NCI-H2107 treated with DMSO at 0.1 percent for 48 hours (cell line): ENCODE results near the gene N4BP3.

Source experiments
- DNase-seq: peaks from one replicate; lab custom pipeline; 2025; ENCODE audit not compliant: unreplicated experiment; lab: John Stamatoyannopoulos, UW

The N4BP3 gene

DNA sequence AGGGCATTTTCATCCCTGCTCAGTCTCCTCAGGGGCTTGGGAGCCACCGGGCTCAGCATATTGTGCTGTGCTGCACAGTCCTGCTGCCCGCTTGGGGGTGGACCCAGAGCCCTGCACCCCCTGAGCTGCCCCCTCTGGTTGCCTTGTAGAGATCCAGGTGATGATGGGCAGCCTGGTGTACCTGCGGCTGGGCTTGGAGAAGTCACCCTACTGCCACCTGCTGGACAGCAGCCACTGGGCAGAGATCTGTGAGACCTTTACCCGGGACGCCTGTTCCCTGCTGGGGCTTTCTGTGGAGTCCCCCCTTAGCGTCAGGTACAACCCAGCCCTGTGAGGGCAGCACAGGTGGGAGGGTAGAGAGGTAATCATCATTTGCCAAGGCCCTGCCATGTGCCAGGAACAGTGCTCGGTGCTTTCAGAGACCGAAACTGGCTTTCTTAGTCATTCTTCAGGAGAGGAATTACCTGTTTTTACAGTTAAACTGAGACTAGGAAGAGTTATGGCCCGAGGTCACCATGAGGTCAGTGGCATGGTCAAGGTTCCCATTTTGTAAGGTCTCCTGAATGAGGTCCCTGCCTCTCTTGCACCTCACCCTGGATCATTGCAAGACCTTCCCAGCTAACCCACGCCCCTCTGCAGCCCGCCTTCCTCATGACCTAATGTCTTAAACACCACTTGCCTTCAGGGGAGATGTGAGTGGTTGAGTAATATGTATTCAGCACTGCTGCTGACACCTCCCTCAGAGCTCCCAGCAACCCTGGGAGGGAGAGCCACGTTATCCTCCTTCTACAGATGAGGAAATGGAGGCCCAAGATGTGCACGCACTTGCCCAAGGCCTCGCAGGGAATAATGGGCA lies 32.9 kb downstream of the N4BP3 start:
- no peak for DNase-seq

- DNase-seq = no peak
These were observed 34.1 kb downstream of the N4BP3 start for GRCh38 chr5:178147406-178147805.

GRCh38 chr5:178149199-178149932 lies 36.0 kb downstream of the N4BP3 start:
- no peak for DNase-seq

DNA sequence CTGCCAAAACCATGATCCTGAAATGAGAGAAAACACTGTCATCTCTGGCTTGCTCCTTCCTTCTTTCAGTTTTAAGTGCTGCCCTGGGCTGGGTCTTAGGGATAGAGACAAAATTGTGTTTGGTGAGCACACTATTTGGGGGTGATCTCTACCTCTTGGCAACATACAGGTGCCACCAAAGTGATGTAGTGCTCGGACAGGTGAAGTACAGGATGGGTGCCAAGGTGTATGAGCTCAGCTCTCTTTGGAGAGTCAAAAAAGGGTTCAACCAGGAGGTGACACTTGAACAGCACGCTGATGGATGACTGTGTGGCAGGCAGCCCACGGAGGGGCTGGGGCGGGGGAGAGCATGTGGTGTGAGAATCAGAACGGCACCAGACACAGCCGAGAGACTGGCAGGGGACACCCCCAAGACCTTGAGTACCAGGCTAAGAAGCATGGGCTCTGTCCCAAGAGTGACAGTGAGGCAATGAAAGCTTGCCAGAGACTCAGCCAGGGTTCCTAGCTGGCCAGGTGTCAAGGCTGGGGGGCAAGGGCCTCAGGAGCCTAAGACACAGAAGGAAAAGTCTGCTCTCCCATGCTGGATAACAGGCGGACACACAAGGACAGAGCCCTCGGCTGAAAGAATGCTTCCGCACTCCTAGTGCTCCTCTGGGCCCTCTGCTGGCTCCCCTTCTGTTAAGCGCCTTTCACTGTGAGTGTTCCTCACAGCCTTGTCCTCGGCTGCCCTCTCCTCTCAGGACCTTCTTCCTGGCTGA lies 37.8 kb downstream of the N4BP3 start:
- DNase-seq = no peak

- DNase-seq = no peak
These were observed 39.4 kb downstream of the N4BP3 start for GRCh38 chr5:178152491-178153444.

DNA sequence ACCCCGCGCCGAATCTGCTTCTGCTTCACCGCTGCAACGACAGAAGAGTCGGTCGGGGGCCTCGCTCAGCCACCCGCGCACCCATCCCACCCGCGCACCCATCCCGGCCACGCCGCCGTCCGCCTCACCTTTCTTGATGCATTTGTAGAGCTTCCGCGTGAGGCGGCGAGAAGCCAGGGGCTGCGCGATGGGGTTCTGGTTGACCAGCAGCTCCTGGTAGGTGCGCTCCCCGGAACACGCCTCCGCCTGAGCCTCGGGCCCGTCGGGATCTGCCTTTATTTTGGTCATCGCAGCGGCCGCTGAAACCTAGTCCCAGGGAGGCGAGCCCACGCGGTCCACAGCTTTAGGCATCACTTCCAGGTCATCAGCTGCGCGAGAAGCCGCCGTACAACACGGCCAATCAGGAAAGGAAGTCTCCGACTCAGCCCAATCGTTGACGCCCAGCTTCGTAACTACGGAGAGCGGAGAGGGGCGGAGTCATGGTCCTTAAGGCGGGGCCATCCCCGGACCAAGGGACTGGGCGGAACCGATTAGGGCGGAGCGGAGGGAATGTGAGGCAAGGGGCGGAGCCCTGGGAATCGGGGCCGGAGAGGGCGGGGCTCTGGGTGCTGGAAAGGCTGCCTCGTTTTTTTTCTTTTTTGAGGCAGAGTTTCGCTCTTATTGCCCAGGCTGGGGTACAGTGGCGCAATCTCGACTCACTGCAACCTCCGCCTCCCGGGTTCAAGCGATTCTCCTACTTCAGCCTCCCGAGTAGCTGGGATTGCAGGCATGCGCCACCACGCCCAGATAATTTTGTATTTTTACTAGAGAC lies 40.4 kb downstream of the N4BP3 start, which contains the start of gene NHP2:
Gene NHP2, minus strand, starts transcription at position 356 of the 811 bp plus-strand sequence. Its CDS starts 68 bp downstream, at position 288.
- peak; percentile 86 for DNase-seq

GRCh38 chr5:178155065-178155464 lies 41.7 kb downstream of the N4BP3 start:
- DNase-seq = no peak

DNA sequence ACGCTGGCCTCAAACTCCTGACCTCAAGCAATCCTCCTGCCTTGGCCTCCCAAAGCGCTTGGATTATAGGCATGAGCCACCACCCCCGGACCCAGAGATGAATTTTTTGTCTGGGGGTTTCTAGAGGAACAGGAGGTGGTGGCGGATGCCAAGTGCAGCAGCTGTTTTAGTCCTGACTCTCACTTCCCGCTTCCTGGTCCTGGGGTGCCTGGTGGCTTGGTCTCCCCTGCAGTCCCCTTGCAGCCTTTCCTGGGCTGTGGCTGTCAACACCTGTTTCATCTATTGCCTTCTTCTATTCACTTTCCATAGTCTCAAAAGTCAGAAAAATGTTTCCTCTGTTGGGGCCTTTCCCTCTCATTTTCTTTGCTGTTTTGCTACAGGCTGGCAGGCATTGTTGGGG lies 46.8 kb downstream of the N4BP3 start:
- no peak for DNase-seq

DNA sequence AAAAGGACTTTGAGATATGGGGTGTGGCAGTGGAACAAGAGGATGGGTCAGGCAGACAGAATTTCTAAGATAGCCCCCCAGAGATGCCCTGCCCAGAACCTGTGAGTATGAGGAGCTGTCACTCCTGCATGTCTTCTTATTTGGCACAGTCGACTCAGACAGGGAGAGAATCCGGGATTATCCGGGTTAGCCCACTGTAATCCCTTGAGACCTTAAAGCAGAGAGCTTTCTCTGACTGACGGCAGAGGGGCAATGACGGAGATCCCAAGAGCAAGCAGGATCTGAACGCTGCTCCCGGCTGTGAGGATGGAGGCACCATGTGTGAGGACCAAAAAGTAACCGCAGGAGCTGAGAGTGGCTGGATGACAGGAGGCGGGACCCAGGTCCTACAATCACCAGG lies 49.1 kb downstream of the N4BP3 start:
- no peak for DNase-seq

DNA sequence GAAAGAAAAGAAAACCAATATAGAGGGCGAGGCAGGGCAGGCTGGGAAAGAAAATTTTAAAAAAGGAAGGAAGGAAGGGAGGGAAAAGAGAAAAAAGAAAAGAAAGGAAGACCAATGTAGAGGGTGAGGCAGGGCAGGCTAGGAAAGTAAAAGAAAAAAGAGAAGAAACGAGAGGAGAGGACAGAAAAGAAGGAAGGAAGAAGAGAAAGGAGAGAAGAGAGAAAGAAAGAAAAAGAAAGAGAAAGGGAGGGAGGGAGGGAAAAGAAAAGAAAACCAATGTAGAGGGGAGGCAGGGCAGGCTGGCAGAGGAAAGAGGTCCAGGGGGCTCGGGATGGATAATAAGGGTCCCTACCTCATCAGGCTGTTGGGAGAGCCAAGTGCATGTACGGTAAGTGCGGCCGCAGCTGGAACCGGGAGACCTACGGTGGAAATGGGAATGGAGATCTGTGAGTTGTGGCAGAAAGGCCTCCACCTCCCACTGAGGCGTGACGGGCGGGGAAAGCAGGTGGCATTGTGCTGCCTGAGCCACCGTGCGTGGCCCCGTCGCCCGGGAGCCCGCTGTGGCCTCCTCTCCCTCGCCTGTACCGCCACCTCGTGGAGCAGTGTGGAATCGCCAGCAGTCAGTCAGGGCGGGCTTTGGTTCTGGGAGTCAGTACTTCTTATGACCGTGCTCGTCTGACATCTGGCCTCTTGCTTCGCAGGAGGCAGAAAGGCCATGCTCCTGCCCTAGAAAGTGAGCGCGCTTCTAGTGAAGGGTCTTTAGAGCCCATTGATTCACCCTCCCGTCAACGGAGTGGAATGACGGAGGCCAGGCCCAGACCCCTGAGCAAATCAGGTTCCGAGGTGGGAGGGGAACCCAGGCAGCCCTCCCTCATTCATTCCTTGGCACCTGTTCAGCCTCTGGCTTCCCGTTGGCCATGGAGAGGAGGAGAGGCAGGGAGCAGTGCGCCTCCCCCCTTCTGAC lies 50.7 kb downstream of the N4BP3 start:
- peak; percentile 64 for DNase-seq

GRCh38 chr5:178165581-178165980 lies 52.2 kb downstream of the N4BP3 start:
- no peak for DNase-seq

DNA sequence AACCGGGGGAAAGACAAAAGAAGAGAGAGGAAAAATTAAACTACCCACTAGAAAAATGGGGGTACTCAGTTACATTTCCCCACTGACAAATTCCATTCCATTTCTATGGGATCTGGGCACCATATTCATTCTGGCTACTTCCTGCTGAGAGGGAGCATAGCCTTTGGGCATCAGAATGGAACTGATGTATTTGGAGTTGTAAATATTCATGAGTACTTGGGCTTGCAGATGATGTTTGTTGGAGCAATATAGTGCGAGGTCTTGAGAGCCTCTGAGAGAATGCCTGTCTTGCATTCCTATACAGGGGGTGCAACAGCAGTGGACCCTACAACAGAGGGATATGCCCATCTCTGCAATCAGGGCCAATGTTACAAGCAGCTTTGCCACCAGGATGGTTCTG lies 57.1 kb downstream of the N4BP3 start:
- DNase-seq = no peak

- no peak for DNase-seq
These were observed 61.1 kb downstream of the N4BP3 start for GRCh38 chr5:178174456-178174855.
